IMR-90 (cell line): ENCODE measurements around the gene FBXL7. TPM values are rescaled to one million over a fixed set of nuclear protein-coding genes. Genes with fewer than 3 reads are reported as not detected.

Experiments
- ATAC-seq: fragments of 200-7000 bp; cut with Tn5 transposase; 2 replicates; pipeline ENCODE4 v1.9.1; 2020; ENCODE audit warnings: low read depth, mild to moderate bottlenecking, moderate library complexity
- BruUV-seq: library from RNA; stranded (reverse); fragments of 400-500 nt; replicated peaks from 2 replicates; lab custom pipeline; 2021; lab: Mats Ljungman, UMichigan
- CTCF ChIA-PET: fragments of 300-600 bp; formaldehyde crosslinking; extraction: SDS; loops from one replicate; lab custom pipeline; 2021; ENCODE audit warnings: antibody characterized with exemption; lab: Yijun Ruan, JAX
- POLR2A ChIA-PET: fragments of 300-600 bp; sonication (Branson Sonifier 250); formaldehyde crosslinking; loops from one replicate; lab custom pipeline; 2022; ENCODE audit warnings: antibody characterized with exemption; ENCODE audit not compliant: unreplicated experiment; lab: Charles Lee
- DNase-seq: peaks from one replicate; pipeline ENCODE4 v3.0.0; 2013
- H2AFZ ChIP-seq: replicated peaks from 2 replicates; pipeline ENCODE3; 2013; ENCODE audit warnings: low read length, mild to moderate bottlenecking; ENCODE audit not compliant: poor library complexity
- H2AK5ac ChIP-seq: 2 replicates; pipeline ENCODE4 v1.6.1; 2013; ENCODE audit warnings: low read depth, low read length, inconsistent platforms
- H2AK9ac ChIP-seq: replicated peaks from 2 replicates; pipeline ENCODE3; 2013; ENCODE audit warnings: mild to moderate bottlenecking, low read depth, low read length, moderate library complexity; ENCODE audit not compliant: poor library complexity
- H2BK120ac ChIP-seq: 2 replicates; pipeline ENCODE4 v1.6.1; 2013; ENCODE audit warnings: low read depth, low read length, inconsistent platforms
- H2BK15ac ChIP-seq: 3 replicates; pipeline ENCODE4 v1.6.1; 2013; ENCODE audit warnings: low read depth, low read length, inconsistent platforms
- H2BK20ac ChIP-seq: 2 replicates; pipeline ENCODE4 v1.6.1; 2013; ENCODE audit warnings: low read depth, mild to moderate bottlenecking, inconsistent platforms, low read length, moderate library complexity
- H2BK5ac ChIP-seq: 2 replicates; pipeline ENCODE4 v1.6.1; 2013; ENCODE audit warnings: mild to moderate bottlenecking, low read depth, low read length, inconsistent platforms; ENCODE audit not compliant: poor library complexity, severe bottlenecking
- H3K14ac ChIP-seq: replicated peaks from 2 replicates; pipeline ENCODE4 v1.6.1; 2013; ENCODE audit warnings: low read depth, low read length, inconsistent platforms
- H3K18ac ChIP-seq: 2 replicates; pipeline ENCODE4 v1.6.1; 2013; ENCODE audit warnings: low read depth, low read length, control low read depth
- H3K23ac ChIP-seq: 2 replicates; pipeline ENCODE4 v1.6.1; 2013; ENCODE audit warnings: low read depth, low read length, inconsistent platforms
- H3K27ac ChIP-seq: 2 replicates; pipeline ENCODE4 v1.5.1; 2013; ENCODE audit warnings: mild to moderate bottlenecking, control low read depth, low read length; ENCODE audit not compliant: insufficient read depth
- H3K27me3 ChIP-seq: 2 replicates; pipeline ENCODE4 v1.6.1; 2013; ENCODE audit warnings: low read length; ENCODE audit not compliant: control insufficient read depth, insufficient read depth
- H3K36me3 ChIP-seq: 2 replicates; pipeline ENCODE4 v1.6.1; 2013; ENCODE audit warnings: low read length, mixed read lengths; ENCODE audit not compliant: control insufficient read depth, insufficient read depth
- H3K4ac ChIP-seq: 2 replicates; pipeline ENCODE4 v1.6.1; 2013; ENCODE audit warnings: low read depth, low read length, inconsistent platforms
- H3K4me1 ChIP-seq: 2 replicates; pipeline ENCODE4 v1.6.1; 2013; ENCODE audit warnings: low read length, mixed read lengths; ENCODE audit not compliant: control insufficient read depth, insufficient read depth
- H3K4me2 ChIP-seq: 2 replicates; pipeline ENCODE4 v1.6.1; 2013; ENCODE audit warnings: low read depth, mild to moderate bottlenecking, control low read depth, low read length, moderate library complexity
- H3K4me3 ChIP-seq: 2 replicates; pipeline ENCODE4 v1.5.1; 2013; ENCODE audit warnings: low read depth, mild to moderate bottlenecking, control low read depth, low read length, moderate library complexity; ENCODE audit not compliant: insufficient read depth
- H3K56ac ChIP-seq: 2 replicates; pipeline ENCODE4 v1.6.1; 2013; ENCODE audit warnings: low read length, inconsistent platforms; ENCODE audit not compliant: insufficient read depth; ENCODE audit errors: extremely low read depth
- H3K79me1 ChIP-seq, 2 experiments: 2 replicates each; pipeline ENCODE4 v1.6.1; 2013; ENCODE audit warnings: low read length in 2 of 2, inconsistent platforms in 1 of 2, low read depth in 1 of 2
- H3K9ac ChIP-seq: 2 replicates; pipeline ENCODE4 v1.6.1; 2013; ENCODE audit warnings: low read depth, low read length, control low read depth
- H3K9me1 ChIP-seq: 2 replicates; pipeline ENCODE4 v1.6.1; 2013; ENCODE audit warnings: low read length, inconsistent platforms; ENCODE audit not compliant: insufficient read depth
- H3K9me3 ChIP-seq: 2 replicates; pipeline ENCODE4 v1.6.1; 2013; ENCODE audit warnings: low read length; ENCODE audit not compliant: control insufficient read depth, insufficient read depth
- H4K20me1 ChIP-seq: 2 replicates; pipeline ENCODE4 v1.6.1; 2013; ENCODE audit warnings: low read length, inconsistent platforms; ENCODE audit not compliant: insufficient read depth
- H4K5ac ChIP-seq: 2 replicates; pipeline ENCODE4 v1.6.1; 2013; ENCODE audit warnings: mild to moderate bottlenecking, low read depth, low read length, control low read depth
- H4K8ac ChIP-seq, 2 experiments: 2 replicates each; pipeline ENCODE4 v1.6.1; 2013; ENCODE audit warnings: low read depth in 2 of 2, low read length in 2 of 2, control low read depth in 1 of 2, inconsistent platforms in 1 of 2
- H4K91ac ChIP-seq: 2 replicates; pipeline ENCODE4 v1.6.1; 2013; ENCODE audit warnings: low read depth, low read length, inconsistent platforms; ENCODE audit not compliant: insufficient read depth
- CEBPB ChIP-seq: IDR thresholded peaks from 2 replicates; pipeline ENCODE4 v1.6.1; 2012; ENCODE audit warnings: low read depth, low read length, improper control_type of control experiment
- CHD1 ChIP-seq: IDR thresholded peaks from 2 replicates; pipeline ENCODE4 v1.6.1; 2012; ENCODE audit warnings: low read depth, low read length, improper control_type of control experiment
- FOS ChIP-seq: fragments of 150-350 bp; IDR thresholded peaks from 2 replicates; pipeline ENCODE4 v1.6.1; 2016; ENCODE audit warnings: low read depth, low read length
- MAFK ChIP-seq: IDR thresholded peaks from 2 replicates; pipeline ENCODE4 v1.6.1; 2012; ENCODE audit warnings: low read depth, low read length, improper control_type of control experiment
- MAZ ChIP-seq: IDR thresholded peaks from 2 replicates; pipeline ENCODE4 v1.6.1; 2012; ENCODE audit warnings: low read depth, mild to moderate bottlenecking, low read length, improper control_type of control experiment, moderate library complexity, borderline replicate concordance
- MXI1 ChIP-seq: IDR thresholded peaks from 2 replicates; pipeline ENCODE4 v1.6.1; 2012; ENCODE audit warnings: low read depth, mild to moderate bottlenecking, low read length, moderate library complexity, borderline replicate concordance
- NFE2L2 ChIP-seq: fragments of 150-350 bp; IDR thresholded peaks from 2 replicates; pipeline ENCODE4 v1.6.1; 2016; ENCODE audit warnings: low read depth, mild to moderate bottlenecking, low read length
- POLR2A ChIP-seq: IDR thresholded peaks from 2 replicates; pipeline ENCODE4 v1.6.1; 2012; ENCODE audit warnings: mild to moderate bottlenecking, low read depth, low read length
- RAD21 ChIP-seq: IDR thresholded peaks from 2 replicates; pipeline ENCODE4 v1.6.1; 2012; ENCODE audit warnings: low read length, improper control_type of control experiment
- RCOR1 ChIP-seq: IDR thresholded peaks from 2 replicates; pipeline ENCODE4 v1.6.1; 2012; ENCODE audit warnings: mild to moderate bottlenecking, low read length, improper control_type of control experiment; ENCODE audit not compliant: insufficient replicate concordance
- WGBS, 2 experiments: methylation state at CpG; one replicate each; pipeline versions ENCODE4 v1.1.5 to v1.1.7; 2013; ENCODE audit warnings: missing lambda C conversion rate in 2 of 2; ENCODE audit not compliant: insufficient read length in 1 of 2; ENCODE audit errors: extremely low coverage in 2 of 2; 5-methylcytosine and 5-hydroxymethylcytosine counted together
- dilution Hi-C: fragments of 300-500 bp; cut with HindIII; formaldehyde crosslinking; loops from one replicate; pipeline ENCODE4 v1.14.3; 2018; ENCODE audit warnings: low sequenced_read_pairs; ENCODE audit not compliant: unreplicated experiment
- in situ Hi-C: fragments of 300-500 bp; cut with MboI; formaldehyde crosslinking; loops from 3 replicates; pipeline ENCODE4 v1.14.3; 2019; ENCODE audit warnings: low sequenced_read_pairs, inconsistent platforms, mixed read lengths
- intact Hi-C: fragments of 100-400 bp; cut with micrococcal nuclease; formaldehyde crosslinking; loops from 2 replicates; pipeline ENCODE4 v1.10.0; 2022
- polyA plus RNA-seq, 3 experiments: library from polyadenylated mRNA; depleted of rRNA; stranded (reverse); fragments of >200 nt; gene quantifications; 2 replicates each; pipeline ENCODE4 v1.2.3, GENCODE V29; 2012; ENCODE audit warnings: low replicate concordance in 1 of 3
- total RNA-seq: library from RNA; depleted of rRNA; stranded (reverse); fragments of >200 nt; gene quantifications from 2 replicates; pipeline ENCODE4 v1.2.3, GENCODE V29; 2012
- TF ChIP-seq, protein P1 (sequence below): fragments of 150-350 bp; IDR thresholded peaks from 2 replicates; pipeline ENCODE4 v1.6.1; 2017; ENCODE audit warnings: mild to moderate bottlenecking, antibody characterized with exemption, low read length, low read depth
- TF ChIP-seq, protein P2 (sequence below): fragments of 150-350 bp; IDR thresholded peaks from 2 replicates; pipeline ENCODE4 v1.6.1; 2016; ENCODE audit warnings: low read depth, mild to moderate bottlenecking, low read length, moderate library complexity, borderline replicate concordance
- TF ChIP-seq, protein P3 (sequence below): conservative IDR thresholded peaks from 2 replicates; pipeline ENCODE4 v1.5.1; 2012; ENCODE audit warnings: mild to moderate bottlenecking, low read depth, low read length, improper control_type of control experiment

The FBXL7 gene
- total and polyA plus RNA-seq, 2 of the 4 experiments (the other 2 are of a cell fraction), result 4.1 to 10.2 TPM

DNA sequence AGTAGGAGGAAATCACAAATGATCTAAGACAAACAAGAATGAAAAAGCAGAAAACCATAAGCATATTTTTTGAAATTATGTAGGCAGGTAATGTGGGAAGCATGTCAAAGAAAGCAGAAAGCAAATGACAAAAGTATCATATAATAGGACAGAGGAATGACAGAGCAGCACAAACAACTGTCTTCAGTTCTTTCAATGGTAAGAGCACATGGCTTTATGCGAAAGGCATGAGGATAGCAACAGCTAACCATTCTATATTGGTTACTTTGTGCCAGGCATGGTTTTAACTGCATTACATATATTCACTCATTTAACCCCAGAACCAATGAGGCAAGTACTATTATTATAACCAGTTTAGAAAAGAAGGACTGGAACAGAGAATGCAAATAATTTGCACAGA lies 137.4 kb downstream of the FBXL7 start:
- dilution Hi-C loops (no loop called here), intact Hi-C loops (no loop called here), in situ Hi-C loops (no loop called here)
- Histone ChIP-seq H3K36me3 (no peaks in the 10 kb centered on the region), H2AK9ac (no peak overlapping the region), H3K4me2 (no peak overlapping the region), H3K4me3 (no peak overlapping the region), H3K27me3 (no peaks in the 10 kb centered on the region), H2BK5ac (no peak overlapping the region), H3K56ac (no peak overlapping the region), H2AK5ac (no peak overlapping the region), H4K8ac (no peak overlapping the region), H3K27ac (no peak overlapping the region), H4K5ac (no peak overlapping the region), H3K79me1 (peaks cover 18 to 23% of the 10 kb centered on the region in 2 experiments), H3K9me1 (no peaks in the 10 kb centered on the region), H3K4me1 (peaks cover 2% of the 10 kb centered on the region; the same call in 1 of the 2 replicates), H3K9me3 (no peaks in the 10 kb centered on the region), H2AFZ (no peak overlapping the region), H4K20me1 (no peaks in the 10 kb centered on the region; the same call in 1 of the 2 replicates), H3K18ac (no peak overlapping the region), H3K9ac (no peak overlapping the region), H4K91ac (no peak overlapping the region), H2BK120ac (no peak overlapping the region), H3K23ac (no peak overlapping the region), H2BK15ac (no peak overlapping the region), H2BK20ac (no peak overlapping the region), H3K4ac (no peak overlapping the region), H3K14ac (no peak overlapping the region)
- ChIA-PET POLR2A (no interaction called here), CTCF (no interaction called here)
- no peak for ATAC-seq
- no peak for TF ChIP-seq NFE2L2
- TF ChIP-seq FOS, result no peak
- TF ChIP-seq RCOR1, result no peak
- TF ChIP-seq, protein P1, sequence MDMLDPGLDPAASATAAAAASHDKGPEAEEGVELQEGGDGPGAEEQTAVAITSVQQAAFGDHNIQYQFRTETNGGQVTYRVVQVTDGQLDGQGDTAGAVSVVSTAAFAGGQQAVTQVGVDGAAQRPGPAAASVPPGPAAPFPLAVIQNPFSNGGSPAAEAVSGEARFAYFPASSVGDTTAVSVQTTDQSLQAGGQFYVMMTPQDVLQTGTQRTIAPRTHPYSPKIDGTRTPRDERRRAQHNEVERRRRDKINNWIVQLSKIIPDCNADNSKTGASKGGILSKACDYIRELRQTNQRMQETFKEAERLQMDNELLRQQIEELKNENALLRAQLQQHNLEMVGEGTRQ, result no peak
- TF ChIP-seq POLR2A, result no peak
- TF ChIP-seq RAD21, result no peak
- TF ChIP-seq CEBPB, result no peak
- no peak for TF ChIP-seq MXI1
- TF ChIP-seq, protein P2, sequence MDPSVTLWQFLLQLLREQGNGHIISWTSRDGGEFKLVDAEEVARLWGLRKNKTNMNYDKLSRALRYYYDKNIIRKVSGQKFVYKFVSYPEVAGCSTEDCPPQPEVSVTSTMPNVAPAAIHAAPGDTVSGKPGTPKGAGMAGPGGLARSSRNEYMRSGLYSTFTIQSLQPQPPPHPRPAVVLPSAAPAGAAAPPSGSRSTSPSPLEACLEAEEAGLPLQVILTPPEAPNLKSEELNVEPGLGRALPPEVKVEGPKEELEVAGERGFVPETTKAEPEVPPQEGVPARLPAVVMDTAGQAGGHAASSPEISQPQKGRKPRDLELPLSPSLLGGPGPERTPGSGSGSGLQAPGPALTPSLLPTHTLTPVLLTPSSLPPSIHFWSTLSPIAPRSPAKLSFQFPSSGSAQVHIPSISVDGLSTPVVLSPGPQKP, result no peak
- no peak for TF ChIP-seq CHD1
- no peak for TF ChIP-seq MAZ
- TF ChIP-seq, protein P3, sequence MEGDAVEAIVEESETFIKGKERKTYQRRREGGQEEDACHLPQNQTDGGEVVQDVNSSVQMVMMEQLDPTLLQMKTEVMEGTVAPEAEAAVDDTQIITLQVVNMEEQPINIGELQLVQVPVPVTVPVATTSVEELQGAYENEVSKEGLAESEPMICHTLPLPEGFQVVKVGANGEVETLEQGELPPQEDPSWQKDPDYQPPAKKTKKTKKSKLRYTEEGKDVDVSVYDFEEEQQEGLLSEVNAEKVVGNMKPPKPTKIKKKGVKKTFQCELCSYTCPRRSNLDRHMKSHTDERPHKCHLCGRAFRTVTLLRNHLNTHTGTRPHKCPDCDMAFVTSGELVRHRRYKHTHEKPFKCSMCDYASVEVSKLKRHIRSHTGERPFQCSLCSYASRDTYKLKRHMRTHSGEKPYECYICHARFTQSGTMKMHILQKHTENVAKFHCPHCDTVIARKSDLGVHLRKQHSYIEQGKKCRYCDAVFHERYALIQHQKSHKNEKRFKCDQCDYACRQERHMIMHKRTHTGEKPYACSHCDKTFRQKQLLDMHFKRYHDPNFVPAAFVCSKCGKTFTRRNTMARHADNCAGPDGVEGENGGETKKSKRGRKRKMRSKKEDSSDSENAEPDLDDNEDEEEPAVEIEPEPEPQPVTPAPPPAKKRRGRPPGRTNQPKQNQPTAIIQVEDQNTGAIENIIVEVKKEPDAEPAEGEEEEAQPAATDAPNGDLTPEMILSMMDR, result no peak
- no peak for TF ChIP-seq MAFK
- BruUV-seq, result no TSS peak
- no CpG with 5 or more reads among the region's 1 CpG for WGBS, 2 experiments
- DNase-seq, result no peak
